ENCODE measurements around the gene FMNL1.

DNA sequence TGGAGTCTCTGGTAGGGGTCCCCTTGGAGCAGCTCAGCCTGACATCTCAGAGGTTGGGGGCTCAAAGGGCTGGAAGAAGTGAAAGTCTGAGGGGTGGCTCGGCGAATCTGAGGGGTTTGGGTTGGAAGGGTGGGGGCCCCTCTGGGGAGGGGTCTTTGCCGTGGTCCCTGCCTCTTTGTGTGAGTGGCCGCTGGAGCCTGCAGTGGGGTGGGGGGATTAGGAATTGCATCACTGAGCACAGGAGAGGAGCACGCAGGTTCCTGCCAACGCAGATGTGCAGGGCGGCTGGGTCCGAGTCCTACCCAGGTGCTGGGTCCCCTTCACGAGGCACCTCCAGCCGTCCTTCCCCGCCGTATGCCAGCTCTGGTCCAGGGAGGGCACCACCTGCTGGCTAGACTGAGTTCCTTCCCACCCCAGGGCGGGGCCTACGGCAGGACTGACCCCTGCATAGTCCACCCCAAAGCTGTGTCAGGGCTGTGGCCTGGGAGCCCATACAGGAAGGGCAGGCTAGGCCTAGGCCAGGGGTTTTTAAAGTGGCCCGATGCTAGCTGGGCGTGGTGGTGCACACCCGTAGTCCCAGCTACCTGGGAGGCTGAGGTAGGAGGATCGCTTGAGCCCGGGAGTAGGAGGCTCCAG is 9.9 kb downstream of the FMNL1 start:
- TF ChIP-seq, protein P1, sequence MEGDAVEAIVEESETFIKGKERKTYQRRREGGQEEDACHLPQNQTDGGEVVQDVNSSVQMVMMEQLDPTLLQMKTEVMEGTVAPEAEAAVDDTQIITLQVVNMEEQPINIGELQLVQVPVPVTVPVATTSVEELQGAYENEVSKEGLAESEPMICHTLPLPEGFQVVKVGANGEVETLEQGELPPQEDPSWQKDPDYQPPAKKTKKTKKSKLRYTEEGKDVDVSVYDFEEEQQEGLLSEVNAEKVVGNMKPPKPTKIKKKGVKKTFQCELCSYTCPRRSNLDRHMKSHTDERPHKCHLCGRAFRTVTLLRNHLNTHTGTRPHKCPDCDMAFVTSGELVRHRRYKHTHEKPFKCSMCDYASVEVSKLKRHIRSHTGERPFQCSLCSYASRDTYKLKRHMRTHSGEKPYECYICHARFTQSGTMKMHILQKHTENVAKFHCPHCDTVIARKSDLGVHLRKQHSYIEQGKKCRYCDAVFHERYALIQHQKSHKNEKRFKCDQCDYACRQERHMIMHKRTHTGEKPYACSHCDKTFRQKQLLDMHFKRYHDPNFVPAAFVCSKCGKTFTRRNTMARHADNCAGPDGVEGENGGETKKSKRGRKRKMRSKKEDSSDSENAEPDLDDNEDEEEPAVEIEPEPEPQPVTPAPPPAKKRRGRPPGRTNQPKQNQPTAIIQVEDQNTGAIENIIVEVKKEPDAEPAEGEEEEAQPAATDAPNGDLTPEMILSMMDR (IDR thresholded peaks at IDR 0.05), result no peak
- no peak for TF ChIP-seq POLR2A (IDR thresholded peaks at IDR 0.05)
